ENCODE data around the gene NUMBL.

GRCh38 chr19:40717325-40717879, 27.0 kb upstream of the NUMBL start:
- no peak for TF ChIP-seq RAD21 (IDR thresholded peaks at IDR 0.05; ENCODE audit: low read length)
- TF ChIP-seq MXI1 (IDR thresholded peaks at IDR 0.05; ENCODE audit: borderline replicate concordance, low read depth, low read length): no peak
